HG02870 (cell line): ENCODE measurements around the gene POTEM.
"Not testable (repeated sequence)": the region's sequence is repeated elsewhere in the genome, so short reads cannot be mapped to it uniquely, and the experiment has no call there.

ENCODE experiments used
- ATAC-seq: cut with Tn5 transposase; IDR thresholded peaks from one replicate; pipeline ENCODE4 v1.9.1; 2021; ENCODE audit warnings: mild to moderate bottlenecking, moderate library complexity; ENCODE audit not compliant: unreplicated experiment

POTEM gene

GRCh38 chr14:19036811-19037382 lies 69.7 kb downstream of the POTEM start:
- not testable (repeated sequence) for ATAC-seq

GRCh38 chr14:19038060-19038664 lies 70.9 kb downstream of the POTEM start:
- not testable (repeated sequence) for ATAC-seq

GRCh38 chr14:19038785-19039184 lies 71.6 kb downstream of the POTEM start:
- not testable (repeated sequence) for ATAC-seq

GRCh38 chr14:19043384-19043783 lies 76.2 kb downstream of the POTEM start:
- not testable (repeated sequence) for ATAC-seq
